IPS DF 6.9 (cell line): Measurements from ENCODE around the gene TF.

ENCODE experiments used
- DNase-seq: peaks from one replicate; pipeline ENCODE4 v3.0.0-alpha.2; 2013; ENCODE audit warnings: low read depth, low spot score
- H3K27ac ChIP-seq: one replicate; pipeline ENCODE4 v1.5.1; 2013; ENCODE audit warnings: low read length, control low read depth
- H3K27me3 ChIP-seq: 2 replicates; pipeline ENCODE4 v1.6.1; 2013; ENCODE audit warnings: mild to moderate bottlenecking, low read length; ENCODE audit not compliant: control insufficient read depth, insufficient read depth
- H3K36me3 ChIP-seq: 2 replicates; pipeline ENCODE4 v1.6.1; 2013; ENCODE audit warnings: low read length; ENCODE audit not compliant: control insufficient read depth, insufficient read depth
- H3K4me1 ChIP-seq: 2 replicates; pipeline ENCODE4 v1.6.1; 2013; ENCODE audit warnings: low read length; ENCODE audit not compliant: control insufficient read depth, insufficient read depth
- H3K4me3 ChIP-seq: 2 replicates; pipeline ENCODE4 v1.5.1; 2013; ENCODE audit warnings: mild to moderate bottlenecking, low read length
- H3K9me3 ChIP-seq: 2 replicates; pipeline ENCODE4 v1.6.1; 2013; ENCODE audit warnings: low read length, inconsistent platforms; ENCODE audit not compliant: control insufficient read depth, insufficient read depth
- WGBS: extraction: QIAGEN DNeasy Blood & Tissue Kit; methylation state at CpG from one replicate; pipeline ENCODE4 v1.1.7; 2013; ENCODE audit warnings: mixed read lengths, missing lambda C conversion rate; ENCODE audit not compliant: insufficient read length, insufficient coverage; 5-methylcytosine and 5-hydroxymethylcytosine counted together

TF gene

DNA sequence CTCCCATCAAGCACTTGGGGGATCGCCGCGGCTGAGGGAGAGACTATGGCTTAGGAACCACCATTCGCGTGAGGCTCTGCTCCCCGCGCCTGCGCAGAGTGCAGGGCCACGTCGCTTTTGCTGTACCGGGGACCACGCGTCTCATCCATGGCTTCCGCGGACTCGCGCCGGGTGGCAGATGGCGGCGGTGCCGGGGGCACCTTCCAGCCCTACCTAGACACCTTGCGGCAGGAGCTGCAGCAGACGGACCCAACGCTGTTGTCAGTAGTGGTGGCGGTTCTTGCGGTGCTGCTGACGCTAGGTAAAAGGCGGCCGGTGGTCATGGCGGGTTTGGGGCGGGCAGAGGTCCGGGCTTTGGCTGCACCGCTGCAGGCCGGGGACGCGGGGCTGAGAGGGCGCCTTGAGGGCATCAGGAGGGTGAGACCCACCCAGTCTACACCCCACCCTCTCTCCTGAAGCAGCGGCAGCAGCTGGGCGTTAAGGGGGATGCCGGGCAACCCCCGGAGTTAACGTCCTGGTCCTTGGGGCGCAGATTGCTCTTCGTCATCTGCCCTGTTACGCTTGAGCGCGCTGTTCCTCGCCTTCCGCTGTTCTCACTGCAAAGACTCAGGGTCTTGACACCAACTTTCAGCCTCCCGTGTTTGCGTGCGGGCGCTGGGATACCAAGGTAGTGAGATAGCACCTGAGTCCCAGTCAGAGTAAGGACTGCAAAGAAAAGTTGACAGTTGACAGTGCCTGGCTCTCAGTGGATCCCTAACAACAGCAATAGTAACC is 59.7 kb downstream of the TF start, which contains the start of gene SRPRB:
Gene SRPRB, plus strand, starts transcription at position 114 of the 774 bp plus-strand sequence. Its CDS starts 34 bp downstream, at position 148.
- peak within 1 kb of the TSS; percentile 81 for H3K4me3 ChIP-seq
- no peak within 1 kb of the TSS for H3K27ac ChIP-seq
- no CpG with 5 or more reads among the region's 53 CpGs for WGBS
- DNase-seq: no peak
- no peaks in the 10 kb centered on the region for H3K4me1 ChIP-seq
- H3K36me3 ChIP-seq: no peaks in the 10 kb centered on the region; the same call in 1 of the 2 replicates
- no peaks in the 10 kb centered on the region for H3K9me3 ChIP-seq
- H3K27me3 ChIP-seq: no peaks in the 10 kb centered on the region

DNA sequence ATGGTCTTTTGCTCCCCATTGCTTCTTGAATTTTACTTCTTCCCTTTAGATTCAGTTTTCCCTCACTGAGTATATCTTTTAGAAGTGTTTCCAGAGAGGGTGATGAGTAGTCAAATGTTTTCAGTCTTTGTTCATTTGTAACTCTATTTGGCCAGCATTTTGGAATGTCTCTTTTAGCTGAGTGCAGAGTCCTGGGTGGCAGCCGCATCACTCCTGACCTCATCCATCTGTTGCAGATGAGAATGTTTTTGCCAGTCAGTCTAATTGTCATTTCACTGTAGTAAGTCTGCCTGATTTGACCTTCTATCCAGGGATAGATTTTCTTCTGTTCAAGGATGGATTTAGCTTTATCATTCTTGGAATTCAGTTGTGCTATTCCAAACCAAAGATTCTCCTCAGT is 66.7 kb downstream of the TF start:
- Histone ChIP-seq H3K27me3 (no peaks in the 10 kb centered on the region), H3K36me3 (peaks cover 2% of the 10 kb centered on the region; the same call in 1 of the 2 replicates), H3K9me3 (no peaks in the 10 kb centered on the region), H3K27ac (no peak overlapping the region), H3K4me1 (no peaks in the 10 kb centered on the region), H3K4me3 (no peak overlapping the region)
- WGBS: no CpG with 5 or more reads among the region's 1 CpG
- no peak for DNase-seq

DNA sequence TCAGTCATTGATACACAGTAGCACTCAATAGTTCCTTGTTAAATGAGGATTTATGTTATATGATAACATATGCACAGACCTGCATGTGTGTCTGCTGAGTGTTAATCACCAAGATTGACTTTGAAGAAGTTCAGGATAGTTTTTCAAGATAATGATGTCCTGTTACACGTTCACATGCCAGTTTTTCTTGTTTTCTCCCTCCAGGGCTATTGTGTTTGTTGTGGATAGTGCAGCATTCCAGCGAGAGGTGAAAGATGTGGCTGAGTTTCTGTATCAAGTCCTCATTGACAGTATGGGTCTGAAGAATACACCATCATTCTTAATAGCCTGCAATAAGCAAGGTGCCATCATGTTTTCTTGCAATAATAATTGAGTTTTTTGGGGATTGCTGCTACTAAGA is 69.2 kb downstream of the TF start:
- Histone ChIP-seq H3K27ac (no peak overlapping the region), H3K4me3 (no peak overlapping the region), H3K4me1 (no peaks in the 10 kb centered on the region), H3K27me3 (no peaks in the 10 kb centered on the region), H3K36me3 (peaks cover 8% of the 10 kb centered on the region; the same call in 1 of the 2 replicates), H3K9me3 (no peaks in the 10 kb centered on the region)
- WGBS: no CpG with 5 or more reads among the region's 2 CpGs
- no peak for DNase-seq

GRCh38 chr3:133820129-133820528 is 73.9 kb downstream of the TF start:
- Histone ChIP-seq H3K9me3 (no peaks in the 10 kb centered on the region), H3K4me3 (no peak overlapping the region), H3K27ac (no peak overlapping the region), H3K4me1 (peaks cover 4% of the 10 kb centered on the region), H3K36me3 (peaks cover 10% of the 10 kb centered on the region; the same call in 1 of the 2 replicates), H3K27me3 (no peaks in the 10 kb centered on the region)
- WGBS: no CpG with 5 or more reads among the region's 4 CpGs
- DNase-seq: no peak

GRCh38 chr3:133820889-133821675 is 74.9 kb downstream of the TF start:
- Histone ChIP-seq H3K4me3 (no peak overlapping the region), H3K4me1 (peaks cover 4% of the 10 kb centered on the region), H3K27me3 (no peaks in the 10 kb centered on the region), H3K9me3 (no peaks in the 10 kb centered on the region), H3K27ac (no peak overlapping the region), H3K36me3 (peaks cover 9% of the 10 kb centered on the region; the same call in 1 of the 2 replicates)
- no peak for DNase-seq
- WGBS: no CpG with 5 or more reads among the region's 3 CpGs

DNA sequence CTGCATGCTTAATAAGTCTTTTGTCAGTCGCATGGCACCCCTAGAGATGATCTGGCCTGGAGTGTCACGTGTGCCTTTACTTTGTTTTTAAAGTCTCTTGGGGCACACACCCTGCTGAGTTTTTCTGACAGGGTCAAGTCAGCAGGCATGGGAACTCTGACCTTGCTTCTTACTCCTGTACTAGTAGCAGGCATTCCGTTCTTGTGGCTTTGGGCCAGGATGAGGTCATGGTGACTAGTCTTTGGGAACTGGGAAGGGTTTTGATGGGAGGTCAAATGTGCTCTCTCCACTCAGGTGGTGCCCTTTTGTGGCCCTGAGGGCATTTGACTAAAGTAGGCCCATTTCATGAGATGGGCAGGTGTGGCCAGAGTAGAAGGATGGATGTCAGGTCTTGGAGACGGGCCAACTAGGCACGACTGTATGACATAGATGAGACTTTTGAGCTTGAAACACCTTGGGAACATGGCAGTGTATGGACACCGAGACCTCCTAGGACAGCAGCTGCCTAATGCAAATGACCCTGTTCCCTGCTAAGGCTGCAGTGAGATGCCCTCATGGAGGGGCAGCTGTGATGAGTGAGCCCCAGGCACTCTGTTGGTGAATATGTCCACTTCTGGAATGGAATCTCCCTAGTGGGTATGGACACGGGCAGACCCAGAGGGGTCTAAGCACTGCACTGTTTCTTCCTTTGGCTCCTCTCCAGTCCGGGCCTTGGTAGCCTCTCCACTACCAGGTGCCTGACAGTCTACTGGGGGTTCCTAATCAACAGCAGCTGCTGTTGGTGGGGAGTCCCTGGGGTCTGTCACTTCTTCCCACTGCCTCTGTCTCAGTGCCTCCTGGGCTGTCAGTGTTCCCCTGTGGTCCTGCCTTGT is 75.8 kb downstream of the TF start:
- H3K27ac ChIP-seq: no peak overlapping the region
- no peaks in the 10 kb centered on the region for H3K27me3 ChIP-seq
- WGBS: no CpG with 5 or more reads among the region's 8 CpGs
- peaks cover 4% of the 10 kb centered on the region for H3K4me1 ChIP-seq
- H3K36me3 ChIP-seq: peaks cover 9% of the 10 kb centered on the region; the same call in 1 of the 2 replicates
- DNase-seq: peak; percentile 16
- no peaks in the 10 kb centered on the region for H3K9me3 ChIP-seq
- no peak overlapping the region for H3K4me3 ChIP-seq

DNA sequence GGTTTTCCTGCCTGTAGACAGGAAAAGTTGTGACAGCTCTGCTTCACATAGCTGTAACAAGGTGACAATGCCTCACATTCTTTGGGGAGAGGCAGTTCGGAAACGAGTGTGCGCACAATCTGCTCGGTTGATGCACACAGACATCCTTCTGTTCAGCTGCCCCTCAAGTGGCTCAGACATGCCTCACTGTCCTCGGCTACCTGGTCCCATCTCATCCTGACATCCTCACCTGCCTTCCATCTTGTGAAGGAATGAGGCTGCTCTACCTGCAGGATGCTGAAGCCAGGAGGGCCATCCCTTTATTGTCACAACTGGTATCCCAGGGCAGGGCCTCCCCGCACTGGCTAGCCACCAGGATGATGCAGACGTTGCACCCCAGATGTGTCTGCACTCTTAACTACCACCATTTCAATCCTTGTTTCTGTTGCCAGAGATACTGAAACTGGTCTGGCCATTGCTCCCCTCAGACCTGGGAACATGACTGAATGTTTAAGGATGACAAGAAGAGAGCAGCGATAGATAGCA is 78.8 kb downstream of the TF start:
- H3K36me3 ChIP-seq: peaks cover 3% of the 10 kb centered on the region; the same call in 1 of the 2 replicates
- H3K27ac ChIP-seq: no peak overlapping the region
- no CpG with 5 or more reads among the region's 8 CpGs for WGBS
- H3K4me1 ChIP-seq: peaks cover 4% of the 10 kb centered on the region
- no peak overlapping the region for H3K4me3 ChIP-seq
- H3K9me3 ChIP-seq: no peaks in the 10 kb centered on the region
- DNase-seq: no peak
- no peaks in the 10 kb centered on the region for H3K27me3 ChIP-seq

GRCh38 chr3:133825969-133826727 is 80.0 kb downstream of the TF start:
- no CpG with 5 or more reads among the region's 12 CpGs for whole genome bisulfite sequencing
- no peak overlapping the region for H3K4me3 ChIP-seq

GRCh38 chr3:133827136-133827535 is 80.9 kb downstream of the TF start:
- Histone ChIP-seq H3K9me3 (no peaks in the 10 kb centered on the region), H3K27me3 (no peaks in the 10 kb centered on the region), H3K27ac (no peak overlapping the region), H3K36me3 (no peaks in the 10 kb centered on the region), H3K4me1 (peaks cover 3% of the 10 kb centered on the region), H3K4me3 (no peak overlapping the region)
- WGBS: no CpG with 5 or more reads among the region's 1 CpG
- no peak for DNase-seq

More at GRCh38 chr3:133825969-133826727, 80.0 kb downstream of the TF start:
- DNase-seq: no peak
- Histone ChIP-seq H3K27ac (no peak overlapping the region), H3K9me3 (no peaks in the 10 kb centered on the region), H3K27me3 (no peaks in the 10 kb centered on the region), H3K4me1 (peaks cover 4% of the 10 kb centered on the region), H3K36me3 (no peaks in the 10 kb centered on the region)
